NT2/D1 (cell line): ENCODE measurements around the gene CRYBB3.

Experiments
- YY1 ChIP-seq: IDR thresholded peaks from 2 replicates; pipeline ENCODE4 v1.6.1; 2011; ENCODE audit not compliant: insufficient read length, insufficient read depth
- ZNF274 ChIP-seq: IDR thresholded peaks from 2 replicates; pipeline ENCODE4 v1.6.1; 2011; ENCODE audit warnings: mild to moderate bottlenecking, low read depth, low read length

- no peak for TF ChIP-seq YY1
- no peak for TF ChIP-seq ZNF274
Observed at GRCh38 chr22:25167082-25167481, 32.6 kb upstream of the CRYBB3 start.
